HG02571 (cell line): ENCODE measurements around the gene ALDH1A1.
"Not testable (repeated sequence)": the region's sequence is repeated elsewhere in the genome, so short reads cannot be mapped to it uniquely, and the experiment has no call there.

ENCODE experiments used
- ATAC-seq: cut with Tn5 transposase; IDR thresholded peaks from one replicate; pipeline ENCODE4 v1.9.1; 2021; ENCODE audit warnings: mild to moderate bottlenecking, moderate library complexity; ENCODE audit not compliant: unreplicated experiment

ALDH1A1 gene

GRCh38 chr9:72946318-72946717 lies 6.5 kb downstream of the ALDH1A1 start:
- no peak for ATAC-seq

- ATAC-seq: no peak
Measured at GRCh38 chr9:72945391-72945790, 7.5 kb downstream of the ALDH1A1 start.

DNA sequence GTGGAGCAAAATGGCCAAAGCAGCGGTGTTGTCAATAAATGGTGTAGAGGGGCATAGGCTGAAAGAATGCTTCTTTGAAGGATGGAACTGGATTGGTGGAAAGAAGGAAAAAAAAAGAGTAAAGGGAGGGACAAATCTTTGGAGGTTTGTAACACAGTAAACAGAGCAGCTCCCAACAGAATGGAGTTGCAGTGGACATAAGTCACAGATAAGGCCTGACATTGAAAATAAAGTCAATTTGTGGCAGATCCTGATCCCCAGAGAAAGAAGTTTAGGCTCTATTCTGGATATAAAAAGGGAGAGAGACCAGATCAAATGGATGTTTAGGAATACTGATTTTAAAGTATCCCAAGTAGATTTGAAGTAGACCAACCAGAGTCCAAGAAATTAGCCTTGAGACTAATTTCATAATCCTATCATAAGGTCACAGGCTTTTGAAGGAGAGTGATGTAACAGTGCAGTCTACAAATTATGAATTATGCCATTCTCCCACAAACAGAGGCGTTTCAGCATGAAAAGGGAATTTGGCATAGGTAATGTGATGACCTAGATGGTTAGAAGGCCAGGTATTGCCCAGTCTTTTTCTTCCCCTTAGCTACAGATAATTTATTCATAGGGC lies 8.9 kb downstream of the ALDH1A1 start:
- ATAC-seq: no peak

DNA sequence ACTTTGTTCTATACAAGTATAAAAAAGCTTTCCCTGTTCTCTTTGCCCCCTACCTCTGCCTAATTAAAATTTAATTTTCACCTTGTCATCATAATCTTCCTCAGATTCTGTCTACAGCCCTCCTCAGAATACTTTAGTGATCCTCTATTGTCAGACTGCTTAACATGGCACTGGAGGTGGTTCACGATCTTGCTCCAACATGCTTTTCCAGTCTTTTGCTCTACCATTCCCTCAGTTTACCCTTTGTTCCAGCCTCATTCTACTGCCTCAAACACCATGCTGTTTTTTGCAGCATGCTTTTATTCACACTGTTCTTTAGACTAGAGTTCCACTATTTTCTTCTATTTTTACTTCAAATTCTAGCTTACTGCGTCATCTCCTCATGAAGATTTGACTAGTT lies 10.4 kb downstream of the ALDH1A1 start:
- ATAC-seq: no peak

- ATAC-seq: not testable (repeated sequence)
Measured at GRCh38 chr9:72939581-72939980, 13.3 kb downstream of the ALDH1A1 start.

GRCh38 chr9:72937545-72937944 lies 15.3 kb downstream of the ALDH1A1 start:
- no peak for ATAC-seq

DNA sequence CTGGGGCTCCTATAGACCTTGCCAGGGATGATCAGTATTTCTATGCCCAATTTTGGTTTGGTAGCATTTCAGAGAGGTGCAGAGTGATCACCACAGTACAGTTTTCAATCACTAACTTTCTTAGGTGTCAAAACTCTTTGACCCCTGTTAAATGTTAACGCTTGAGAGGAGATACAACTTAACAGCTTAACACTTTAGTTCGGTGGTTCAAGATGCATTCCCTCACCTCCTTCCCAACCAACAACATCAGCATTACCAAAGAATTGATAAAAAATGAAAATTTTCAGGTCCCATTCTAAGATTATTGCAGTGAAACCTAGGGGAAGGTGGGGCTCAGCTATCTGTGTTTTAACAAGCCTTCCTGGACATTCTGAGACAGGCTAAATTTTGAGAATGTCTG lies 16.2 kb downstream of the ALDH1A1 start:
- ATAC-seq: no peak

DNA sequence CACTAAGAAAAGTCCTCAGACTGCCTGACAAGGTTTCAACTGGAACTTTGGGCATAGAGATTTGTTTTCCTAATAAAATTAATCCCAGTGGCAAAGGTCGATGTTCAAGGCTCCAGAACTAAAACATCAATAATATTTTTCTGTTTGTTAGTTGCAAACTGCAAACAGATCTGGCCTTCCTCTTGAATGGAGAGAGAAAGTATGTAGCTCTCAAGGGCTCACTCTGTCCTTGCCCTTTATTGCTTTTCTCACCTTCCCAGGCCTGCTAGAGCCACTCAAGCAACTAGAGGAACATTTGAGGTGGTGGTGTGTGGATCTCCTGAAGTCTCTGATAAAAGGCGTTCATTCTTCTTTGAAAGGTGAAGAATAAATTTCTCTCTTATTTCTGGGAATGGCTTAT lies 16.6 kb downstream of the ALDH1A1 start:
- no peak for ATAC-seq

DNA sequence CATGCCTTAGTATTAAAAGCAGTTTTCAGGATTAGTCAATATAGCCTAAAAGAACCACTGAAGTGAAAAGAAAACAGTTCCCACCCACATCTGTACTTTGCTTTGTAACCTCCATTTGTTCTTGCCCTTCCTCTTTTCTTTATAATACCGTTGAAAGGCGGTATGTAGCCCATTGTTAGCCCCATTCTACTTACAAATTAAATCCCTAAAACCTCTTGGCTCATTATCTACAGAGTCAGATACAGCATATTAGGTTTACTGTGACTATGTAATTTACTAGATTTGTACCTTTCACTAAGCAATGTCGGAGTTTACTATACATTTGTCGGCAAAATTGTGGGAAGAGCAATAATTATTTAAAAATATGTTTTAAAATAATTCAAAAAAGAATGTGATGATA lies 17.3 kb downstream of the ALDH1A1 start:
- ATAC-seq: no peak

GRCh38 chr9:72933730-72934665 lies 18.9 kb downstream of the ALDH1A1 start:
- no peak for ATAC-seq

DNA sequence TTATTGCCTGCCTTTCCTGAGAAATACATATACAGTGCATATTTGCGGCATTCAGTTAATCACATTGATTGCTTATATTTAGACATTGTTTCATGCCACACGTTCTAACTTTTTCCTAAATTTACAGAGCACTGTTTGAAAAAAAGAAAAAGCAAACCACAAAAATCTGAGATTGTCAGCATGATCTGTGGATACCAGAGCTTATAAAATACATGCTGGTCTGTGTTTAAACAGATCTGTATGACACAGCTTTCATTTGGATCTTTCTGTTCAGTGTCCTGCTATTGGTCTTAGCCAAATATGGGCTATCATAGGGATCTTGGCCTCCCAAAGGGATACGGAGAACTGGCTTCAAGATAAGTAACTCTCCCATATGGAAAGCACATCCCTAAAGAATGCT lies 20.2 kb downstream of the ALDH1A1 start:
- ATAC-seq: no peak

DNA sequence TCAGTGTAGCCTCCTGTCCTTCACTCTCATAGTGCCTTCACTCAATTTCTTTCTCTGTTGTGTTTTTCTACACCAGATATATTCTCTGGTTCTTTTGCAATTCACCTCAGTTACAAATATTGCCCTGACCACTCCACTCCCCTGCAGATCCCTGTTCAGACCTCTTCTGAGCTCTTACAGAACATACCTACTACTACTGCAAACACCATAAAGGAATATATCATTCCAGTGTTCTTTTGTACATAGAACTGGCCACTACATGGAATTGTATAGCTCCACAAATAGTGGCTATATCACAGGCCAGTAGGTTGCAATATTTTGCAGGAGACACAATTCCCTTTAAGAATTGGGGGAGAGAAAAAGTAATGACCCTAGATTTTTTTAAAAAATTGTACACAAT lies 21.0 kb downstream of the ALDH1A1 start:
- ATAC-seq: no peak

DNA sequence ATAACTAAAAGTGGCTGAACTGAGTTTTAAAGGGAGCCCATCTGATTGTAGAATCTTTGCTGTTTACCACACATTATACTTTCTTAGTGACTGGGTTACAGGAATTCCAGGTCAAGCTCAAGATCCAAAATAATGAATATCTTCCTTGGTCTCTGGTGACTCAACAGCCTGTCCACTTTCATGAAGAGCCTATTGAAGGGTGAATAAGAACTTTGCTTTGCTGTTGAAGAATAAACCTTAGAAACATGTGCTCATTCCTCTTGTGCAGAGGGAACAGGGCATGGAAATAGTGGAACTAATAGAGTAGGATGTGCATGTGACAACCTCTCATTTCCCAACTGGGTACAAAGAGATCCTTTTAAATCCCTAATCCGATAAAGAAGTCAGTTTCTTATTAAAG lies 21.4 kb downstream of the ALDH1A1 start:
- ATAC-seq: no peak

GRCh38 chr9:72930828-72931227 lies 22.0 kb downstream of the ALDH1A1 start:
- ATAC-seq: no peak

GRCh38 chr9:72929542-72929941 lies 23.3 kb downstream of the ALDH1A1 start:
- ATAC-seq: no peak

- ATAC-seq: no peak
Measured at GRCh38 chr9:72928042-72928507, 24.8 kb downstream of the ALDH1A1 start.

GRCh38 chr9:72926506-72926905 lies 26.3 kb downstream of the ALDH1A1 start:
- ATAC-seq: no peak

DNA sequence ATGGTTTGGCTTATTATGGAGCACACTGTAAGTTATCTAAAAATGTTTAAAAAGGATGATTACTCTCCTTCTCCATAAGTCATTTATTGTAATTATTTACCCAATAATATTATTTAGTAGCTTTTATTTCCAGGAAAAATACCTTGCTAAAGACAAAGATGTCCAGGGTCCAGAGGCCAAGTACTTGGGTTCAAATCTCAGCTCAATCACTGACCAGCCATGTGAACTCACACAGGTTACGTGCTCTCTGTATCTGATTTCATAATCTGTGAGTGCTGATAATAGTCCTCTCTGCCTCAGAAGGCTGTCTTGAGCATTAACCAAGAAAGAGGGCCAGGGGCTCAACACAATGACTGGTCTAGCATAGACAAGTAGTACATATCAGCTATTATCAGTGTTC lies 27.0 kb downstream of the ALDH1A1 start:
- no peak for ATAC-seq

- ATAC-seq: no peak
Measured at GRCh38 chr9:72925126-72925789, 27.6 kb downstream of the ALDH1A1 start.

GRCh38 chr9:72924154-72924790 lies 28.6 kb downstream of the ALDH1A1 start:
- ATAC-seq: no peak

GRCh38 chr9:72923077-72923476 lies 29.8 kb downstream of the ALDH1A1 start:
- ATAC-seq: no peak
